ENCODE results near the gene UBTF. TPM values are rescaled to one million over a fixed set of nuclear protein-coding genes. Genes with fewer than 3 reads are reported as not detected.

Gene UBTF
- total and polyA plus RNA-seq, 8 donors = 31.9 to 51.8 (median 39.5) TPM

DNA sequence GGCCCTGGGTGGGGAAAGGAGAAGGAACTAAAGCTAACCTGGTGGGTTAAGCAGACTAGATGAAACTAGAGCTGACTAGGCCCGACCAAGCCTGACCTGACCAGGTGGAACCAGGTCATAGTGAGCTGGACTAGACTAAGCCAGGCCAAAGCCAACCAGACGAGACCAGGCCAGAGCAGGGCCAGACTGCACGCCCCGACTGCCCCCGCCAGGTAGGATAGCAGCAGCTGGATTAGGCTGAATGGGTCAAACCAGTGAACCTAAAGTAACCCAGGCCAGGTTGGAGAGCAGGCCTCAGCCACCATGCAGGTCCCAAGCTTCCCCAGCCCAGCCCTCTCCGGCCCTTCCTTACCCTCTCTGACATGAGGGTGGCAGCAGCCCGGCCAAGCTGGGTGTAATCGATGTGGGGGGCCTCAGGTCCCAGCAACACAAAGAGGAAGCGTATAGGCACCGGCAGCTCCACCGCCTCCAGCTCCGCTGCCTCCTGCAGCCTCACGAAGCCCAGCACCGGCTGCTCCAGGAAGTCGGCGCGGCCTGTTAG lies 39.4 kb upstream of the UBTF start:
- H3K27me3 ChIP-seq = no peaks in the 10 kb centered on the region
- no peak for ATAC-seq
- TF ChIP-seq, protein P1, sequence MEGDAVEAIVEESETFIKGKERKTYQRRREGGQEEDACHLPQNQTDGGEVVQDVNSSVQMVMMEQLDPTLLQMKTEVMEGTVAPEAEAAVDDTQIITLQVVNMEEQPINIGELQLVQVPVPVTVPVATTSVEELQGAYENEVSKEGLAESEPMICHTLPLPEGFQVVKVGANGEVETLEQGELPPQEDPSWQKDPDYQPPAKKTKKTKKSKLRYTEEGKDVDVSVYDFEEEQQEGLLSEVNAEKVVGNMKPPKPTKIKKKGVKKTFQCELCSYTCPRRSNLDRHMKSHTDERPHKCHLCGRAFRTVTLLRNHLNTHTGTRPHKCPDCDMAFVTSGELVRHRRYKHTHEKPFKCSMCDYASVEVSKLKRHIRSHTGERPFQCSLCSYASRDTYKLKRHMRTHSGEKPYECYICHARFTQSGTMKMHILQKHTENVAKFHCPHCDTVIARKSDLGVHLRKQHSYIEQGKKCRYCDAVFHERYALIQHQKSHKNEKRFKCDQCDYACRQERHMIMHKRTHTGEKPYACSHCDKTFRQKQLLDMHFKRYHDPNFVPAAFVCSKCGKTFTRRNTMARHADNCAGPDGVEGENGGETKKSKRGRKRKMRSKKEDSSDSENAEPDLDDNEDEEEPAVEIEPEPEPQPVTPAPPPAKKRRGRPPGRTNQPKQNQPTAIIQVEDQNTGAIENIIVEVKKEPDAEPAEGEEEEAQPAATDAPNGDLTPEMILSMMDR (IDR thresholded peaks at IDR 0.05) = no peak
- H3K27ac ChIP-seq = no peak overlapping the region
- intact Hi-C loops (cut with DNase I) = no loop called here
- H3K4me1 ChIP-seq = no peaks in the 10 kb centered on the region
- no peak for DNase-seq
- FAIRE-seq = no peak
- no peaks in the 10 kb centered on the region for H3K9me3 ChIP-seq
- no peaks in the 10 kb centered on the region for H3K36me3 ChIP-seq
- whole genome bisulfite sequencing, 2 donors = 75 to 79% methylated on average over 17 of the region's 17 CpGs
- no peak overlapping the region for H3K4me3 ChIP-seq

DNA sequence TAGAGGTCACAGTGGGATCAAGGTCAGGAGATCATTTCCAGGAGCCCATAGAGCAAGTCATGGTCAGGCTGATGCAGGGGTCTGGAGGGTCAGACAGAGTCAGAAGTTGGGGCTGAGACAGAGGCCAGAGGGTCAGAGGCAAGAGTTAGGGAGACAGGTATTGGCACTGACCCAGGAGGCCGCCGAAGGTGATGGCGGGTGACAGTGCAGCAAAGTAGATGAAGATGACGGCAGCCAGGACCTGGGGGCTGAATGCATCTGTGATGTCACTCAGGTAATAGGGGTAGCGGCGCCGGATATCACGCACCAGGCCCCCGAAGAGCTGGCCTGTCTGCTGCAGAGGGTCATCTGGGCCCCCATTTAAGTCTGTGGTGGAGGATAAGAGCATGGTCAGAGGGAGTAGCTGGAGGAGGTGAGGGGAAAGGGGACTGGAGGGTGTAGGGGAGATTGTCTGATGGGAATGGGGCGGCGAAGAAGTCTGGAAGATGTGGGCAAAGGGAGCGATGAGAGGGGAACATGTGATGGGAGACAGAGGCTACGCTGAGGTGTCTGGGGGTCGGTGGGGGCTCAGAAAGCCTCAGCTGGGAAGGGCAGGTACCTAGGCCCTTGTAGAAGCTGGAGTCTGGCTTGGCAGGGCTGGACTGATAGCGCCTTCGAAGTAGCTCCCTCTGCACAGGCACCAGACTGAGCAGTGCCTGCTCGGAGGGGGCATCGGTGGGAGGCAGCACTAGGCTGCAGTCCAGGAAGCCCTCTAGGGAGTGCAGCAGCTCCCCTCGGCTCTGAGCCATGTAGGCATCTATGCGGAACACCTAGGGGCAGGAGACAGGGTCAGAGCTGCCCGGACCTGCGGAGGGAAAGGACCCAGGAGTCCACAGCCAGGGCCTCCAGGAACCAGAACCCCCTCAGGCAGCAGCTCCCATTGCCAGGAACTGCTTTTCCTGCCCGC lies 38.6 kb upstream of the UBTF start:
- Histone ChIP-seq H3K27ac (no peak overlapping the region), H3K4me3 (no peak overlapping the region), H3K27me3 (no peaks in the 10 kb centered on the region), H3K4me1 (no peaks in the 10 kb centered on the region), H3K9me3 (no peaks in the 10 kb centered on the region), H3K36me3 (no peaks in the 10 kb centered on the region)
- intact Hi-C loops (cut with DNase I) = no loop called here
- ATAC-seq = no peak
- DNase-seq = no peak
- TF ChIP-seq, protein P1 (IDR thresholded peaks at IDR 0.05) = no peak
- no peak for FAIRE-seq
- WGBS, 2 donors = 84 to 85% methylated on average over 23 of the region's 23 CpGs

DNA sequence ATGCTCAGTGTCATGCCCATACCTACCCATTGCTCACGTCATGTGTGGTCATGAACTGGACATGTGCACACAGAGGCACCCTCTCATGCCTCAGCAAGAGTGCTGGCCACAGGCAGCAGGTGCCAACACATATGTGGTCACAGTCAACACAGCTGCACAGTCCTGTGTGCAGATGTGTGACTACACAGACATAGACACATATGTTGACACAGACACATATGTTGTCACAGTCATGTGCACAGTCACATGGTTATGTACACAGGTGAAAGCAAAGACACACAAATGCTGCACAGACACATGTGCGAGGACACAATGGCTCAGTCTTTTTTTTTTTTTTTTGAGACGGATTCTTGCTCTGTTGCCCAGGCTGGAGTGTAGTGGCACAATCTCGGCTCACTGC lies 37.2 kb upstream of the UBTF start:
- no peak for ATAC-seq
- 77 to 88% methylated on average over 4 of the region's 4 CpGs for WGBS, 2 donors
- no peak for DNase-seq
- FAIRE-seq = no peak
- TF ChIP-seq, protein P1 (IDR thresholded peaks at IDR 0.05) = no peak
- H3K4me3 ChIP-seq = no peak overlapping the region
- H3K9me3 ChIP-seq = no peaks in the 10 kb centered on the region
- H3K27ac ChIP-seq = no peak overlapping the region
- intact Hi-C loops (cut with DNase I) = no loop called here
- no peaks in the 10 kb centered on the region for H3K27me3 ChIP-seq
- no peaks in the 10 kb centered on the region for H3K36me3 ChIP-seq
- H3K4me1 ChIP-seq = no peaks in the 10 kb centered on the region

DNA sequence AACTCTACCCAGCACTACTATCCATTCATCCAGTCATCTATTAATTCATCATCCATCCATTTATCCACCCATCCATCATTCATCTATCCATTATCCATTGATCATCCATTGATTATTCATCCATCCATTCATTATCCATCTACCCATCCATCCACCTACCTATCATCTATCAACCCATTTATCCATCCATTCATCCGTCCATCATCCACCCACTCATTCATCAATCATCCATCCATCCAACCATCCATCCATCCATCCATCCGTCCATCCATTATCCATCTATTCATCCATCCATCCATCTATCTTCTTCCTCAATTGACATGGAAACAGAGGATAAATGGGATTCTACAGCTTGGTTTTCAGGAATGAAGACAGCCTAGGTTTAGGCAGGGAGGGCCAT lies 36.4 kb upstream of the UBTF start:
- FAIRE-seq = no peak

More for the DNA sequence above, 36.4 kb upstream of the UBTF start:
- no peak overlapping the region for H3K4me3 ChIP-seq
- no peaks in the 10 kb centered on the region for H3K4me1 ChIP-seq
- H3K27me3 ChIP-seq = no peaks in the 10 kb centered on the region
- no peaks in the 10 kb centered on the region for H3K36me3 ChIP-seq
- no peak overlapping the region for H3K27ac ChIP-seq
- no peak for ATAC-seq
- intact Hi-C loops (cut with DNase I) = no loop called here
- DNase-seq = no peak
- WGBS, 2 donors = 54 to 72% methylated on average over 2 of the region's 2 CpGs
- H3K9me3 ChIP-seq = no peaks in the 10 kb centered on the region
- TF ChIP-seq, protein P1 (IDR thresholded peaks at IDR 0.05) = no peak

Data from pancreas (tissue), 10 donors.